Lower leg skin (tissue), 3 donors: ENCODE results near the gene DRAP1.

ENCODE experiments used
- CTCF ChIP-seq, 3 donors: fragments of 450-650 bp; IDR thresholded peaks; one replicate each; pipeline ENCODE4 v1.5.1; 2016; ENCODE audit warnings: antibody characterized with exemption in 3 of 3, mild to moderate bottlenecking in 3 of 3, moderate library complexity in 2 of 3
- POLR2A ChIP-seq, 2 donors: fragments of 450-650 bp; IDR thresholded peaks; one replicate each; pipeline ENCODE4 v1.6.1; 2016 to 2017; ENCODE audit warnings: antibody characterized with exemption in 2 of 2, mild to moderate bottlenecking in 1 of 2, moderate library complexity in 1 of 2

GRCh38 chr11:65895482-65895981 lies 23.7 kb upstream of the DRAP1 start:
- no peak for TF ChIP-seq CTCF (IDR thresholded peaks at IDR 0.05)
- no peak for TF ChIP-seq POLR2A (IDR thresholded peaks at IDR 0.05)
